ENCODE results near the gene TIGD3. TPM values are rescaled to one million over a fixed set of nuclear protein-coding genes. Genes with fewer than 3 reads are reported as not detected.
A peak's percentile ranks its signal among the peaks of the same experiment; 100 is the strongest.

The TIGD3 gene
- total and polyA plus RNA-seq, 9 of the 15 experiments (the other 6 are each of a cell fraction or from before 2014, with no cell fraction given) = 0.06 to 1.3 (median 0.56) TPM

- FAIRE-seq = peak; percentile 68
- 0 out of 2 replicates have a peak, but pooled peaks have one; percentile 23 for TF ChIP-seq ZNF143 (CRISPR knock-in tag; IDR thresholded peaks at IDR 0.05)
- peak; percentile 93; the same call in 1 of the 2 replicates for TF ChIP-seq KDM2B (CRISPR knock-in tag; IDR thresholded peaks at IDR 0.05)
- TF ChIP-seq, protein P1, sequence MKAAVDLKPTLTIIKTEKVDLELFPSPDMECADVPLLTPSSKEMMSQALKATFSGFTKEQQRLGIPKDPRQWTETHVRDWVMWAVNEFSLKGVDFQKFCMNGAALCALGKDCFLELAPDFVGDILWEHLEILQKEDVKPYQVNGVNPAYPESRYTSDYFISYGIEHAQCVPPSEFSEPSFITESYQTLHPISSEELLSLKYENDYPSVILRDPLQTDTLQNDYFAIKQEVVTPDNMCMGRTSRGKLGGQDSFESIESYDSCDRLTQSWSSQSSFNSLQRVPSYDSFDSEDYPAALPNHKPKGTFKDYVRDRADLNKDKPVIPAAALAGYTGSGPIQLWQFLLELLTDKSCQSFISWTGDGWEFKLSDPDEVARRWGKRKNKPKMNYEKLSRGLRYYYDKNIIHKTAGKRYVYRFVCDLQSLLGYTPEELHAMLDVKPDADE (conservative IDR thresholded peaks at IDR 0.05; ENCODE audit: control insufficient read depth, low read depth, low read length) = peak; percentile 71; the same call in 1 of the 2 replicates
- no peak for TF ChIP-seq ZNF197 (CRISPR knock-in tag; IDR thresholded peaks at IDR 0.05; ENCODE audit: low read depth)
- TF ChIP-seq, protein P2, sequence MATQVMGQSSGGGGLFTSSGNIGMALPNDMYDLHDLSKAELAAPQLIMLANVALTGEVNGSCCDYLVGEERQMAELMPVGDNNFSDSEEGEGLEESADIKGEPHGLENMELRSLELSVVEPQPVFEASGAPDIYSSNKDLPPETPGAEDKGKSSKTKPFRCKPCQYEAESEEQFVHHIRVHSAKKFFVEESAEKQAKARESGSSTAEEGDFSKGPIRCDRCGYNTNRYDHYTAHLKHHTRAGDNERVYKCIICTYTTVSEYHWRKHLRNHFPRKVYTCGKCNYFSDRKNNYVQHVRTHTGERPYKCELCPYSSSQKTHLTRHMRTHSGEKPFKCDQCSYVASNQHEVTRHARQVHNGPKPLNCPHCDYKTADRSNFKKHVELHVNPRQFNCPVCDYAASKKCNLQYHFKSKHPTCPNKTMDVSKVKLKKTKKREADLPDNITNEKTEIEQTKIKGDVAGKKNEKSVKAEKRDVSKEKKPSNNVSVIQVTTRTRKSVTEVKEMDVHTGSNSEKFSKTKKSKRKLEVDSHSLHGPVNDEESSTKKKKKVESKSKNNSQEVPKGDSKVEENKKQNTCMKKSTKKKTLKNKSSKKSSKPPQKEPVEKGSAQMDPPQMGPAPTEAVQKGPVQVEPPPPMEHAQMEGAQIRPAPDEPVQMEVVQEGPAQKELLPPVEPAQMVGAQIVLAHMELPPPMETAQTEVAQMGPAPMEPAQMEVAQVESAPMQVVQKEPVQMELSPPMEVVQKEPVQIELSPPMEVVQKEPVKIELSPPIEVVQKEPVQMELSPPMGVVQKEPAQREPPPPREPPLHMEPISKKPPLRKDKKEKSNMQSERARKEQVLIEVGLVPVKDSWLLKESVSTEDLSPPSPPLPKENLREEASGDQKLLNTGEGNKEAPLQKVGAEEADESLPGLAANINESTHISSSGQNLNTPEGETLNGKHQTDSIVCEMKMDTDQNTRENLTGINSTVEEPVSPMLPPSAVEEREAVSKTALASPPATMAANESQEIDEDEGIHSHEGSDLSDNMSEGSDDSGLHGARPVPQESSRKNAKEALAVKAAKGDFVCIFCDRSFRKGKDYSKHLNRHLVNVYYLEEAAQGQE (IDR thresholded peaks at IDR 0.05; ENCODE audit: borderline replicate concordance) = peak; percentile 96
- TF ChIP-seq, protein P2 (CRISPR knock-in tag; IDR thresholded peaks at IDR 0.05; ENCODE audit: low read depth) = peak; percentile 90
- no peak for TF ChIP-seq TCF15 (CRISPR knock-in tag; IDR thresholded peaks at IDR 0.05)
- no peak for TF ChIP-seq ZNF408 (CRISPR knock-in tag; IDR thresholded peaks at IDR 0.05; ENCODE audit: low read depth)
These were observed 39.9 kb upstream of the TIGD3 start, which contains the start of gene CDC42EP2 for GRCh38 chr11:65314501-65315203. Gene CDC42EP2, plus strand, starts transcription at chr11:65314866. Its CDS starts 6,033 bp downstream, at chr11:65320899.

More at GRCh38 chr11:65314501-65315203, 39.9 kb upstream of the TIGD3 start, which contains the start of gene CDC42EP2:
- peak within 1 kb of the TSS; percentile 64 for H3K27ac ChIP-seq (ENCODE audit: extremely low read depth, low read depth, low read length)
- ATAC-seq (peak; percentile 96), DNase-seq (ENCODE audit: extremely low read depth in 1 of 4, low spot score in 3 of 4) (peak; percentile 92 to 99 (median 97))
- peak within 1 kb of the TSS; percentile 77 for H3K4me3 ChIP-seq
- no peaks in the 10 kb centered on the region for H3K36me3 ChIP-seq (ENCODE audit: control insufficient read depth, insufficient read depth, low read length)
- H3K27me3 ChIP-seq (ENCODE audit: control insufficient read depth in 2 of 2, insufficient read depth in 2 of 2, low read length in 2 of 2) = no peaks in the 10 kb centered on the region
- H2AFZ ChIP-seq (ENCODE audit: low read depth, low read length) = peak within 1 kb of the TSS; percentile 88
- no peaks in the 10 kb centered on the region for H4K20me1 ChIP-seq (replicated peaks; ENCODE audit: control insufficient read depth, insufficient read depth, low read length)
- in situ Hi-C loops (cut with MboI) = no loop called here
- peaks cover 16 to 48% of the 10 kb centered on the region in 2 experiments; a peak in 4 of 5 replicates for H3K4me1 ChIP-seq (replicated peaks in 1 of 2; ENCODE audit: control insufficient read depth in 2 of 2, insufficient read depth in 2 of 2, low read length in 2 of 2)
- H3K9me3 ChIP-seq (replicated peaks; ENCODE audit: control insufficient read depth, insufficient read depth, low read depth, low read length) = no peaks in the 10 kb centered on the region
- H3K9me1 ChIP-seq (ENCODE audit: control insufficient read depth, insufficient read depth, low read length) = no peaks in the 10 kb centered on the region
- peak within 1 kb of the TSS; percentile 84 for H3K4me2 ChIP-seq (ENCODE audit: insufficient read depth, low read length)
- ChIA-PET POLR2A (interaction anchor here (0.7 to 3.2 kb wide), 14 partner anchors 10 to 201 kb away, joined by 3 to 21 read pairs (median 4); partner anchors contain the start of genes DPF2, MALAT1, NEAT1 and POLA2), CTCF (ENCODE audit: low intra/inter-chr PET ratio) (interaction anchor here (0.6 to 3.6 kb wide), 6 partner anchors 10 to 205 kb away, joined by 4 to 91 read pairs (median 6); no protein-coding TSS in a partner anchor)
- intact Hi-C loops (cut with micrococcal nuclease) = loop anchor here (1.0 to 10.0 kb wide), 4 partner anchors 24 to 200 kb away; partner anchors contain the start of genes TM7SF2 and ZNHIT2
- BruUV-seq (replicated peaks) = no TSS peak
- peak within 1 kb of the TSS; percentile 61 to 91 for H3K9ac ChIP-seq (ENCODE audit: insufficient read depth in 1 of 2, low read depth in 2 of 2, low read length in 2 of 2)
- peaks cover 20% of the 10 kb centered on the region; the same call in 2 of the 3 replicates for H3K79me2 ChIP-seq (ENCODE audit: control insufficient read depth, insufficient read depth, low read length)
- WGBS (ENCODE audit: insufficient coverage, low coverage, missing lambda C conversion rate) = 1% methylated on average over 30 of the region's 74 CpGs
